ENCODE data around the gene CYB5R3.
"Not testable (repeated sequence)": the region's sequence is repeated elsewhere in the genome, so short reads cannot be mapped to it uniquely, and the experiment has no call there.

CYB5R3 gene

DNA sequence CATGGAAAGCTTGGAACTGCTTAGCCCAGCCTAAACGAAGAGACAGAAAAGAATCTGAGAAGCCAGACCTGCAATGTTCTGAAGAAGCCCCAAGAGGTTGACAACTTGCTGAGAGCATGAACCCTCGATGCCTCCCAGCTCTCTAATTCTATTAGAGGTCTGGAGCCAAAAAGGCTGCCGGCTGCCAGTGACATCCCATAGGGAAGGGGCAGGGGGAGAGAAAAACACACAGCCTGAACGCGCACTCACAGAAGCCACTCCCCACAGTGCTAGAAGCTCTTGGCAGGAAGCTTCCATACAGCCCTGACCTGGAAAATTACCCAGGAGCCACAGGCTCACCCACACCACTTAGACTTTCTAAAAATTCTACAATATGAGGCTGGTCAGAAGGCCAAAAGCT lies 52.9 kb downstream of the CYB5R3 start:
- no peak for DNase-seq

DNA sequence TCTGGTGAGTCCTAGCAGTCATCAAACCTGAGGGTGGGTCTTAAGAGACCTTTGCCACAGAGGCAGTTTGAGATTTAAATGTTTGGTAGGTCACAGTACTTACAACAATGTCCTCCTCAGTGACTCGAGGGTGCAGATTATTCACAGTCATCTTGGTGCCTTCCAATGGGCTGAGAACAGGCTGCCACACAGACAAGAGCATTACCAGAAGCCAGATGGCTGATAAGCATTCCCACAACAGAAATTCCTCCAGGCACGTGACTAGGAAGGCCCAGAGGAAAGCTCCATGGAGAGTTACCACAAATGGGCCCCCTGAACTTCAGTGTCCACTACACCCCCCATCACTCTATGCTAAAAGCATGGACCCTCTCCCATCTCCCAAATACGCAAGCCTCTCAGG lies 53.8 kb downstream of the CYB5R3 start:
- DNase-seq, result no peak

DNA sequence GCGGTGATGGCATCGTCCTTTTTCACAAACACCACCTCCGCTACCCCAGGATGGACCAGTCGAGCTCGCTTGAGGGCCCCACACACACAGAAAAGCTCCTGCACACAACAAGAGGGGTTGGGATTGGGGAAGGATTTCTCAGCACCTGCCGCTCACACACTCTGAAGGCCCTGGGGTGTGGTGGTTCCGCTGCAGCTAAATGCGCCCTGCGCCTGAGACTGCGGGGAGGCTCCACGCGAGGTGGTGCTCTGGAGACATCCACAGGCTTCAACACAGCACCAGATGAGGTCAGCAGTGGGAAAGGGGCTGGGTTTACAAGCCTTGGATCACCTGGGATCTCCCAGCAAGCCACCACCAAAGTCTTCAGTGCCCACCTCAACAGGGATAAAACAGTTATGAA lies 57.2 kb downstream of the CYB5R3 start:
- no peak for DNase-seq

DNA sequence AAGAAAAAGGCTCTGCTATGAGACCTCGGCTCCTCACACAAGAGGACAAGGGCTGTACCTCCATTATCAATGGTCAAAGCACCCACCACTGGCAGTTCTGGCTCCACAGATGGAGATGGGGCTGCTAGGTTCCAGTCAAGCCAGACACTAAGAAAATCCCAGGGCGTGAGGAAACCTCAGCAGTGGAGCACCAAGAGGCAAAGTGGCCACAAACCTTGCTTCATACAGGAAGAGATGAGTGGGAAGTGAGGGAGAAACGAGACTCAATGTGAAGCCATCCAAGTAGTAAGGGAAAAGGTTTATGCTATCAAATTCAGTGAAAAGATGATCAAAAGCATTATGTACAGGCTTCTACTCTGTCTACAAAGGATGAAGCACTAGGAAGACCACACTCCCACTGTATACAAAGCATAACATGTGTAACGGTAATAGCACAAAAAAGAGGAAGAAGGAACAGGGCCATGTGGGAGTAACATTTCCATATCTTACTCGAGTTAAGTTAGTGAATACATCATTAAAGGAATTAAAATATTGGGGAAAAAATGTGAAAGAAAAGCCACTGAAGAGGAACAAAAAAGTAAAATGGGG lies 61.5 kb downstream of the CYB5R3 start:
- DNase-seq, result no peak

DNA sequence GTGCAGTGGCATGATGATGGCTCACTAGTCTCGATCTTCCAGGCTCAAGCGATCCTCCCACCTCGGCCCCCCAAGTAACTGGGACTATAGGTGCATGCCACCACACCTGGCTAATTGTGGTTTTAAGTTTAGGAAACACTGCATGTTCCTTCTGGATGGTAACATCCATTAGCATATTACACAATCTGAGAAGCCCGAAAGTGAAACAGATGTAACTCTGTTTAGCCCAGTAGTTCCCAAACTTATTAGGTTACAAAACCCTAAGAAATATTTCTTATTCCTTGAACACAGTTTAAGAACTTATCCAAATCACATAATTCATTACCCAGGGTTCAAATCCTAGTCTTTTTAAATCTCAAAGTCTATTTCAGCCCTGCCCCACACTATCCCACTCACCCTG lies 62.8 kb downstream of the CYB5R3 start:
- DNase-seq, result no peak

DNA sequence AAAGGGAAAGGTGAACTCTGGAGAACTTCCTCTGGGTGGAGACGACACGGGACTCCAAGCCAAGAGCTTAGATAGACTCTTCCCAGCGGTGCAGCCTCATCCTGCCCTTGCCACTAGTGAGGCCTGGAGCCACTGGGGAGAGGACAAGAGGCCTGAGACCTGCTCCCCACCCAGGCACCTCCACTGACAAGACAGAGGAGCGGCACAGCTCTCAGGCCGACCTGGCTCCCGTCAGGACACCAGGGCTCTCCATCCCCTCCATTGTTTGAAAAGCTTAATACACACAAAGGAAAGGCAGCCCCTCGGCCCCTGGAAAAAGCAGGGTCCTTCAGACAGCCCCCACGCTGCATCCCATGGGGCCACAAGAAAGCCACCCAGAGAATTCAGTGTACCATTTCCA lies 64.1 kb downstream of the CYB5R3 start:
- no peak for DNase-seq

DNA sequence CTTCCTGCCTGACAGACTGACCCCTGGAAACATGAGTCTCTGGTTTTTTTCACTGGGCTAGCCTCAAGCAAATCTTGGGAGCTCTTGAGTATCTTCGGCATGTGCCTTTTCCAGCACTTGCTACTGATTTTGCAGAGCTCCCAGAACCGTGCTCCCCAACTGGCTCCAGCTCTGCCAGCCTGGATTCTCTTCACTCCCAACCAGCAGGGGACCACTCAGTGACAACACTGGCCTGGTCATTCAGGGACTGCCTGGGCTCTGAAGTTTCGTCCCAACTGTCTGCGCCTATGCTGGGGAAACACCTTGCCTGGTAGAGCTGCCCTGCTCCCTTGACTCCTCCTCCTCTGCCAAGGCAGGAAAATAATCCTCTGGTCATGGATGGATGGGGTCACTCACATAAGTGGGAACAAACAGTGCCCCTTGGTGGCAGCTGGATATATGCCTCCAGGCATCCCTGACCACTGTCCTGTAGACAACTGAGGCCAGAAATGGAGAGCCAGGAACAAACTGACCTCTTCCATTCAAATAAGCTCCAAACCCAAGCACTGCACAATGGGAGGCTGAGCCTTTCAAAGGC lies 64.7 kb downstream of the CYB5R3 start:
- DNase-seq, result no peak

DNA sequence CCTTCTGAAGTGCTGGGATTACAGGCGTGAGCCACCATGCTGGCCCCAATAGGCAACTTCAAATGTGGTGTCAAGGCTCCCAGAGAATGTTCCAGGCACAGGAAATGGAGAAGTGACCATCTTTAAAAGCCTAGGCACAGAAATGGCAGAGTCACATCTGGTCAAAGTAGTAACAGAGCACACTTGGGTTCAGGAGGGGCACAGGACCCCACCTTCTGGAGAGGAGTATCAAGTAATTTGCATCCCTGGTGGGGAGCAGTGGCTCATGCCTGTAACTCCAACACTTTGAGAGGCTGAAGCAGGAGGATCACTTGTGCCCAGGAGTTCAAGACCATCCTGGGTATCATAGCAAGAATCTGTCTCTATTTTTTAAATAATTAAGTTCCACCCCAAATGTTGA lies 66.2 kb downstream of the CYB5R3 start:
- no peak for DNase-seq

DNA sequence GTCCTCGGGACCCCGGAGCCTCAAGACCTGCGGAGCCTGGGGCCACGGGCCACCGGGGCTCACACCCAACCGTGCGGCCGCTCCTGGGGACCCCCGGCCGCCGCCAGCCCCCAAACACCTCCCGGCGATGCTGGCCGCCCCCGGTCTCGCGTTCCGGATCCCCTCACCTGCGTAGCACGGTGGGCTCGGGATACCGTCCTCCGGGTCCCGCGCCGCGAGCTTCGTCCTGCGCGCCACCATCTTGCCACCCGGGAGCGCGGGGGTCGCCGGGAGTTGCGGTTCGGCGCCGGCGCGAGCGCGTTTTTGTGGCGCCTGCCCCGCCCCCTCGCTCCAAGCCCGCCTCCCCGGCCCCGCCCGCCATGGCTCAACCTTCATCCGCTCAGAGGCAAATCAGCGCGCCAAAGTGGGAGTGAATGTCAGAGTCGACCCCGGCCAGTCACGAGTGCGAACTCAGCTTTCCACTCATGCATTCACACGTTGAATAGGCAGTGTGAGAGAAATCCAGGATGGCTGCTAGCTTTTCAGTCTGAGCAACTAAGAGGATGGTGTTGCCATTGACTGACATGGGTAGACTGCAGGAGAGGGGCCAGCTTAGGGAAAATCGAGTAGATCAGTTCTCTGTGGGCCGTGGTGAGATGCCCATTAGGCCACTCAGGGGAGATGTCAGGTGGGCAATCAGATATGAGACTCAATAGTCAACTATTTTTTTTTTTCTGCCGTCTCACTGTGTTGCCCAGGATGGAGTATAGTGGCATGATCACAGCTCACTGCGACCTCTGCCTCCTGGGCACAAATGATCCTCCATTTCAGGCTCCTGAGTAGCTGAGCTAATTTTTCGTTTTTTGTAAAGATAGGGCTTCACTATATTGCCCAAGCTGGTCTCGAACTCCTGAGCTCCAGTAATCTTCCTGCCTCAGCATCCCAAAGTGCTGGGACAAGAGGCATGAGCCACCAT lies 67.2 kb downstream of the CYB5R3 start:
- no peak for DNase-seq

DNA sequence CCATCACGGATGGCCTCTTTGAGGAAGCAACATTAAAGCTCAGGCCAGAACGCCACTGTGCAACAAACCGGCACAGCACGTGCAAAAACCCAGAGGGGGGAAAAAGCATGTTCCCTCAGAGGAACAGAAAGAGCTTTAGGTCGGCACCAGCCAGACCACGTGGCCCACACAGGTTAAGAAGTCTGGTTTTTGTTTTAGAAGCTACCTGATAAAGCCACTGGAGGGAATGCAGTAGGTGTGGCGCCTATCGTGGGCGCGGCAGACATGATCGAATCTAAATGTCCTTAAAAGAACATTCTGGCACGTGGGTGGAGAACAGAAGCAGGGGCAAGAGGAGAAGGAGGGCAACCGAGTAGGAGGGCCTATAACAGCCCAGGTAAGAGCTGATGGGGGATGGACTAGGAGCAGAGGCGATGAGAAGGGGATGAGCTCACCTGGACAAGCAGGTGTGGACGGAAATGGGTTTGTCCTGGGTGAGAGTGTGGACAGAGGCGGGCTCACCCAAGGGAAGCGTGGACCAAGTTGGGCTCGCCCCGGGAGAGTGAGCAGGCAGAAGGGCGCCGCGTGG lies 67.9 kb downstream of the CYB5R3 start:
- not testable (repeated sequence) for DNase-seq

DNA sequence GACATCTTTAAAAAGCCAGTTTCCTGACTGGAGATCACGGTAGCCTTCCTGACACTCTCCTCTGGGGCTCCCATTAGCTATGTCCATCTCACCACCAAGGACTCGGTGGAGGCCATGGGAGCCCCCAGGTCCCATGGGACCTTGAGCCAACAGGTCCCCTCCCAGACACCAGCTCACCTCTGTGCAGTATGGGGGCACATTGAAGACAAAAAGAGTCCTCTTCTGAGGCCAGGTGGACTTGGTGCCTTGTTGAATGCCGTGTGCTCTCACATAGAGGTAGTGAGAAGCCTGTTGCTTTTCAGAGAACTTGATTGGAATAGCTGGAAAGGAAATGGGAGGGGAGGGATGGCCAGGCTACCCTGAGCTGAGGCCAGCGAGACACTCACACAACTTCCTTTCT lies 69.2 kb downstream of the CYB5R3 start:
- not testable (repeated sequence) for DNase-seq

DNA sequence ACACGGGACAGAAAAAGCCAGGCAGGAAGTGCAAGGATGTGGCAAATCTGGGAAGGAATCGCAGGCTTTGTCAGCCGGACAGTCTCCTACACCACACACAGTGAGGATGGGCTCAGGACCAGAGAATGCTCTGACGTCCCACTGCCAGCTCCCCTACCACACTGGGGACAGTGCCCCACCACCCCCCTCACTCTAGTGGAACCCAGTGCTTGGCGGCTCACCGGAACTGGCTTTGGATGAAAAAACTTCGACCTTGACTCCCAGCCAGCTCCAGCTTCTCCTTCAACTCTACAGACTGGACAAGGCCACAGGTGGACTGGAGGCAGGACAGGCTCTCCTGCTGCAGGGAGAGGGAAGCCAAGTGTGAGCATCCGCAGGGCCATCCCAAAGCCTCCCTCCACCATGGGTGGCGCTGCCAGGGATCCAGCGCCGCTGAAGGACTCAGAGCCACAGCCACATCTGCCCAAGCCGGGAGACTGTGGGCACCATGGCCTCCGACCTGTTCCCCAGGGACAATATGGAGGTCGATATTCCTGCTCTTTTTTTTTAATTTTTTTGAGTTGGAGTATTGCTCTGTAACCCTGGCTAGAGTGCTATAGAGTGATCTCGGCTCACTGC lies 71.5 kb downstream of the CYB5R3 start:
- DNase-seq, result no peak

DNA sequence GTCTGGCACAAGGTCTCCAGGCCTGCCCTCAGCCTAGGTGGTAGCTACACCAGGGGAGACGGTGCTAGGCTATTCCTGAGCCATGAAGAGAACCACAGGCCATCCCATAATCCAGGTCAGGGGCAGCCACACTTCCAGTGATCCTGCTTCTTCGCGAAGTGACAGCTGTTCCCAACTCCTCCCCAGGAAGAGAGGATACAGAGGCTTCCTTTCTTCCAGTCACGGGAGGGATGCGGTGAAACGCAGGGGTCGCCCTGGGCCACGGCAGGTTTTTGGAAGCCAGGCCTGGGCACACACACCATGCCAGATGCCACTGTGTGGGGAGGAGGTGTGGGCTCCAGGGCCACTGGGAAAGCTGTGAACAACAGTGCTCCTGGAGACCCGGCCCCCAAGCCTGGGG lies 72.1 kb downstream of the CYB5R3 start:
- DNase-seq, result not testable (repeated sequence)

DNA sequence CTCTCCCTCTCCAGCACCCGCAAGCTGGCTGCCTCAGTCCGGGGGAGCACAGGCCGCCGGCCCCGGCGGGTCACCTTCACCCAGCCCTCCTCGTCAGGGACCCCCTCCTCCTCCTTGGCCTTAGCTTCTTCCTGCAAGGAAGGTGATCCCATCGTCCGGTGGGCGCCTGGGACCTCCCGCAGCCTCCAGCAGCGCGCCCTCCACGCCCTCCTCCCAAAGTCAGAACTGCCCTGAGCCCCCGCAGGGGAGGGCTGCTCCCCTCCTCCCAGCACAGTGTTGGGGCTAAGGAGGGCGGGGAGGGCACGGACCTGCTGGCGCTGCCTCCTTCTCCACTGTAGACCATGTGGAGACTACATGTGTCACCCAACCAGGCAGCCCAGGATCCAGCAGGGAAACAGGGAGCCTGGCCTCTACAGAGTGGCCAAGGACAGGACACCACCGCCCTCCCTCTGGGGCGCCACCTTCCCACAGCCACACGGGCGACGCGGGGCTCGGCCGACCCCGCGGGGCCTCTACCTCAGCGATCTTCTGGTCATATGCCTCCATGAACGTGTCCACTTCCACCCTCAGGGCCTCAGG lies 73.1 kb downstream of the CYB5R3 start:
- not testable (repeated sequence) for DNase-seq

DNA sequence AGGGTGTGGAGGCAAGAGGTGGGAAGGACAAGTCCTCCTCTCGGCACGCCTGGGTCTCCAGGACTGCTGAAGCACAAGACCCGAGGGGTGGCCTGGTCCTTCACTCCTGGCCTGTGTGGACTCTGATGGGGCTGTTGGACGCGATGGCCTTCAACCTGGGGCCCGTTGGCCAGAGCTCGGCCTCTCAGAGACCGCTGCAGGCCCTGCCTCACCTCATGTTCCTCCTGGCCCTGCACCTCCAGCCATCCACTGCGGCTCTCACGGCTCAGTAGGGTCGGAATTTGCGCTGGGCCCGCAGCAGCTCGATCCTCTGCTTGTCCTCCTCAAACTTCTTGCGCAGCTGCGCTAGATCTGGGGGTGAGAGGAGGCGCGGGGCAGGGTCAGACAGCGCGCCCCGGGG lies 74.7 kb downstream of the CYB5R3 start:
- DNase-seq, result not testable (repeated sequence)

DNA sequence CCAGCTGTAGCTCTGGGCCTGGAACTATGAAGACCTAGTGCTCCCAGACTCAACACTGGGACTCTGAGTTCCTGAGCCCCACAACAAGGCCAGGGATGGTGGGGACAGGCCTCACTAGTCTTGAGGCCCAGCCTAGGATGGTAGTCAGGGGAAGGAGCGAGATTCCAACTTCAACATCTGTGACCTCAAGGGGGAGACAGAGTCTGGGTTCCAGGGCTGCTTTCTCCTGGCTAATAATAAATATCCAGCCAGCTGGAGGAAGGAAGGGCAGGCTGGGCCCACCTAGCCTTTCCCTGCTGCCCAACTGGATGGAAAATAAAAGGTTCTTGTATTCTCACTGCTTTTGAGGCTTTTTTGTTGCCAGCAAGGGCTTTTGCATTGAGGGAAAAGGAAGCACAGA lies 75.1 kb downstream of the CYB5R3 start:
- not testable (repeated sequence) for DNase-seq

DNA sequence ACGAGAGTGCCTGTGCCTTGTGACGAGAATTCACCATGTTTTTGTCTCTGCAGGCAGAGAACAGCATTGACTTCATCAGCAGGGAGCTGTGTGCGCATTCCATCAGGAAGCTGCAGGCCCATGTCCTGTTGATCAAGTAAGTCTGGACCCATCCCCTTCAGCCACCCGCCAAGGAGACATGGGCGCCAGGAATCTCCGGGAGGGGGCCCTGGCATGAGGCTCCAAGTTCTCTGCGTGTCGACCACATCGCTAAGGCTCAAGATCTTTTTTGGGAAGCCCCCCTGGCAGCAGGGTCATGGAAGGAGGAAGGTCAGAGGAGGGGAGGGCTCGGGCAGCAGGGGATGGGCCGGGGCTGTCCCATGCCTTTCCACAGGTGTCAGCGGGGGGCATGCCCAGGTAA lies 78.1 kb downstream of the CYB5R3 start:
- DNase-seq, result not testable (repeated sequence)

DNA sequence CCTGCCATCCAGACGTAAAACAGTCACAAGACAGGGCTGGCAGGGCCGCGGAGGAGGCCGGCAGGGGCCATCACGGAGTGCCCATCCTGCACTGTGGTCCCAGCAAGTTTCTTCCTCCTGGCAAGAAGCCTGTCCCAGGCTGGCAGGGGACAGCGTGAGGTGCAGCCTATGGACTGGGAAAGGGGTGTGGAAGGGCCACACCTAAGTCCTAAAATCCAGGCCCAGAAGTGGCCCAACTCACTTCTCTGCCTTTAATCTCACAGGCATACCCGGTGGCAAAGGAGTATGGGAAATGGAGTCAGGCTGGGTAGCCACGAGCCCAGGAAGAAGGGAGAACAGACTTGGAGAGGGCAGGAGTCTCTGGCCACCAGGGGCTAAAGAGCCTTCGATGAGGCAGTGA lies 78.6 kb downstream of the CYB5R3 start:
- not testable (repeated sequence) for DNase-seq

DNA sequence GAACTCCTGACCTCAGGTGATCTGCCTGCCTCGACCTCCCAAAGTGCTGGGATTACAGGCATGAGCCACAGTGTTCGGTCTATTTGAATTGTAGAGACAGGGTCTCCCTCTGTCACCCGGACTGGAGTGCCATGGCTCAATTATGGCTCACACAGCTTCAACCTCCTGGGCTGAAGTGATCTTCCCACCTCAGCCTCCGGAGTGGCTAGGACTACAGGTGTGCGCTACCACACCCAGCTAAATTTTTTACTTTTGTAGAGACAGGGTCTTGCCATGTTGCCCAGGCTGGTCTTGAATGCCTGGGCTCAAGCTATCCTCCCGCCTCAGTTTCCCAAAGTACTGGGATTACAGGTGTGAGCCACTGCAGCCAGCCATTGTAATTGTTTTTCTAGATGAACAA lies 81.2 kb downstream of the CYB5R3 start:
- DNase-seq, result not testable (repeated sequence)

Measured in NCI-H2081 treated with DMSO at 0.1 percent for 48 hours (cell line).